Karpas-422 (cell line): ENCODE data around the gene BRI3. TPM values are rescaled to one million over a fixed set of nuclear protein-coding genes. Genes with fewer than 3 reads are reported as not detected.
"Not testable (repeated sequence)": the region's sequence is repeated elsewhere in the genome, so short reads cannot be mapped to it uniquely, and the experiment has no call there.

ENCODE experiments used
- DNase-seq: peaks from one replicate; pipeline ENCODE4 v3.0.0-alpha.2; 2015
- H2AFZ ChIP-seq: fragments of 200-600 bp; sonication (generic); 2 replicates; pipeline ENCODE4 v1.6.1; 2014; ENCODE audit warnings: antibody characterized with exemption, low read length, mixed read lengths
- H3K27ac ChIP-seq: fragments of 200-600 bp; sonication (generic); 2 replicates; pipeline ENCODE4 v1.5.1; 2014; ENCODE audit warnings: mild to moderate bottlenecking, low read length, moderate library complexity
- H3K27me3 ChIP-seq: fragments of 200-600 bp; sonication (generic); 2 replicates; pipeline ENCODE4 v1.6.1; 2014; ENCODE audit warnings: low read length, mixed read lengths
- H3K36me3 ChIP-seq: fragments of 200-600 bp; sonication (generic); 2 replicates; pipeline ENCODE4 v1.6.1; 2014; ENCODE audit warnings: low read length, mixed read lengths; ENCODE audit not compliant: insufficient read depth
- H3K4me1 ChIP-seq: fragments of 200-600 bp; sonication (generic); 2 replicates; pipeline ENCODE4 v1.6.1; 2014; ENCODE audit warnings: mild to moderate bottlenecking, low read length, mixed read lengths
- H3K4me2 ChIP-seq: fragments of 200-600 bp; sonication (generic); 2 replicates; pipeline ENCODE4 v1.6.1; 2014; ENCODE audit warnings: low read length, low read depth, mild to moderate bottlenecking; ENCODE audit not compliant: poor library complexity, severe bottlenecking
- H3K4me3 ChIP-seq: fragments of 200-600 bp; sonication (generic); 2 replicates; pipeline ENCODE4 v1.5.1; 2014; ENCODE audit warnings: mild to moderate bottlenecking, antibody characterized with exemption, low read length, mixed read lengths
- H3K79me2 ChIP-seq: fragments of 200-600 bp; sonication (generic); 2 replicates; pipeline ENCODE4 v1.6.1; 2014; ENCODE audit warnings: mild to moderate bottlenecking, low read length, mixed read lengths
- H3K9ac ChIP-seq: fragments of 200-600 bp; sonication (generic); 2 replicates; pipeline ENCODE4 v1.6.0; 2014; ENCODE audit warnings: low read length
- H3K9me2 ChIP-seq: fragments of 200-600 bp; sonication (generic), shearing (Covaris generic); replicated peaks from 2 replicates; pipeline ENCODE4 v1.6.0; 2014; ENCODE audit warnings: mild to moderate bottlenecking, low read length, moderate library complexity; ENCODE audit not compliant: insufficient read depth
- H3K9me3 ChIP-seq: fragments of 300-700, 200-600 bp; sonication (generic); 2 replicates; pipeline ENCODE4 v1.6.1; 2014; ENCODE audit warnings: low read length, mixed read lengths
- H4K20me1 ChIP-seq: fragments of 200-600 bp; sonication (generic); 2 replicates; pipeline ENCODE4 v1.6.1; 2014; ENCODE audit warnings: mild to moderate bottlenecking, antibody characterized with exemption, low read length, low read depth; ENCODE audit not compliant: insufficient read depth
- total RNA-seq: library from RNA; depleted of rRNA; stranded (reverse); fragments of >200 nt; shearing (Covaris generic); gene quantifications from 2 replicates; pipeline ENCODE4 v1.2.3, GENCODE V29; 2014; ENCODE audit warnings: low replicate concordance

Gene BRI3
- total RNA-seq, 1 experiment from 2014 or later, result 34.7 TPM

DNA sequence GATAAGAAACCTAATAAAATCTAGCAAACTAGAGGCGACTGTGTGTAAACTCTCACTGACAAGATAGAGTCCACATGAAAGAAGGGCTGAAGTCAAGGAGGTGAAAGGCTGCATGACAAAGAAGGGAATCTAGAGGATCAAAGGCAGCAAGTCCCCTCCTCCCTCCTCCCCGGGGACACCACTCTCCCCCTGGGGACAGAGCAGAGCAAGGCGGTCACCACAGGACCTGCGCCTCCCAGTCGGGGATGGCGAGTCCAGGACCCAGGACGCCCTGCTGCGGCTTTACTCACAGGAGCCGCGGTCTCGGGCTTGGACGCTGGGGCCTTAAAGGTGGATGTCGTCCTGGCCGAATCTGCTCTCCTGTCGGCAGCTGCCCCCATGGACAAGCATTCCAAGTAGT is 22.4 kb downstream of the BRI3 start:
- no peak overlapping the region for H2AFZ ChIP-seq
- no peaks in the 10 kb centered on the region for H3K36me3 ChIP-seq
- no peaks in the 10 kb centered on the region for H3K9me3 ChIP-seq
- H3K4me1 ChIP-seq, result no peaks in the 10 kb centered on the region
- DNase-seq, result no peak
- no peak overlapping the region for H3K4me3 ChIP-seq
- H3K79me2 ChIP-seq, result no peaks in the 10 kb centered on the region
- no peak overlapping the region for H3K9ac ChIP-seq
- H3K27ac ChIP-seq, result no peak overlapping the region
- no peaks in the 10 kb centered on the region for H3K27me3 ChIP-seq
- no peak overlapping the region for H3K4me2 ChIP-seq
- H3K9me2 ChIP-seq, result no peaks in the 10 kb centered on the region
- no peaks in the 10 kb centered on the region for H4K20me1 ChIP-seq

DNA sequence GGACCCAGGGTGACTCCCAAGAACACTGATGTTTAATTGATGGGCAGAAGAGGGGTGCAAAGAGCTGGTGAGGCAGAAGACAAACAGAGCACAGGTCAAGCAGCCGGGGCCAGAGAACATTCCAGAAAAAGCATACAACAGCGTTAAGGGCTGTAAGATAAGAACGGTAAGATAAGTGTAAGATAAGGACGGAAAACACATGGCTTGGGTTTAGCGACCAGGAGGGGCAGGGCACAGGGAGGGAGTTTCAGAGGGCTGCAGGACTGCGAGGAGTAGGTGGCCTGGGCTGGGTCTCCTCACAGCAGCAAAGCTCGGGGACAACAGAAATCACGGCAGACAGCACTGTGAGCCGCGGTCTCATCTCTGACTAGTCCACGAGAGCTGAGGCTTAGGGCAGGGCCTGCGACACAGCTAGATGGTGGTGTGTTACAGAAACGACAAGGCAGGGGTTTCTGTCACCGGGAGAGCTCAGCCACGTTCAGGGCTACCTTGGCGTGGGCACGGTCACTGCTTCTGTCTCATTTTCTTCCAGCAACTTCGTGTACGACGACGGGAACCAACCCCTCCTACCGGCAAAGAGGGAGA is 24.6 kb downstream of the BRI3 start:
- Histone ChIP-seq H4K20me1 (no peaks in the 10 kb centered on the region), H3K9me3 (no peaks in the 10 kb centered on the region), H3K4me1 (no peaks in the 10 kb centered on the region), H3K27ac (no peak overlapping the region), H3K9ac (no peak overlapping the region), H3K4me3 (no peak overlapping the region), H3K9me2 (no peaks in the 10 kb centered on the region), H3K36me3 (no peaks in the 10 kb centered on the region), H2AFZ (no peak overlapping the region), H3K27me3 (no peaks in the 10 kb centered on the region), H3K79me2 (no peaks in the 10 kb centered on the region), H3K4me2 (no peak overlapping the region)
- no peak for DNase-seq

DNA sequence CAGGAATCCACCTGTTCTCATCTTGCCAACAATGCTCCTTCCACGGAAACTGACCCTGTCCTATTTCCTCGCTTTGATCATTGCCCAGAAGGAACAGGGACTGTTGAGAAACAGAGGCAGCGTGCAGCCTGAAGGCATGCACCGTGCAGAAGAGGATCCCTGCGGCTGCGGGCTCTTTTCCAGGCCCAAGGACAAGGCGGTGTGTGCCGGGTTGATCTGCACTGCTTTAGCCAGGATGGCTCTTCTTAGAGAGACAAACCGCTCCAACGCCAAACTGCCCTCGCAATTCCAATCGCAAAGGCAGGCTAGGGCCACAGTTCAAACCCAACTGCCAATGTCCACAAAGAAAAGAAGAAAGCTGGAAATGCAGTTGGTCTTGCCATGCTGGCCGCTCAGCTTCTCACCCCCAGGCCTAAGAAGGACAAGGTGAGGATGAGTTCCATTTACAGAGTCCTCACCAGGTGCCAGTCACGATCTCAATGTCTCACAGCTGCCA is 26.5 kb downstream of the BRI3 start:
- Histone ChIP-seq H3K27me3 (no peaks in the 10 kb centered on the region), H2AFZ (no peak overlapping the region), H3K9me3 (no peaks in the 10 kb centered on the region), H3K4me1 (no peaks in the 10 kb centered on the region), H3K4me2 (no peak overlapping the region), H3K9ac (no peak overlapping the region), H3K9me2 (no peaks in the 10 kb centered on the region), H3K4me3 (no peak overlapping the region), H3K36me3 (no peaks in the 10 kb centered on the region), H3K27ac (no peak overlapping the region), H4K20me1 (no peaks in the 10 kb centered on the region), H3K79me2 (no peaks in the 10 kb centered on the region)
- no peak for DNase-seq

DNA sequence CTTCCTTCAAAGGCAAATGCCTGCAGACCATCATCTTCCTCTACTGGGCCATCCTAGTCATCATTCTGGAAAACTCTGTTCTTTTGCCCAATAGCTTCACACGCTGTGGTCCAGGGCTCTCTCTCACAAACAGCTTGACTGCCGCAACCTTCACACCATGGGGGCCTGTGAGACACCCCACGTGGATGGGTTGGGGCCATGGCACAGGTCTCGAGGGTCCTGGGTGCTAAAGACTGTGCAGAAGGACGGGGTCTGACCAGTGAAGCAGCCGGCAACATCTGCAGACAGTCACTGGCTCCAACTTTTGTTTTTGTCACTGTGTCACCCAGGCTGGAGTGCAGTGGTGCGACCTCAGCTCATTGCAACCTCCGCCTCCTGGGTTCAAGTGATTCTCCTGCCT is 28.1 kb downstream of the BRI3 start:
- Histone ChIP-seq H3K4me1 (peaks cover 7% of the 10 kb centered on the region), H3K9ac (no peak overlapping the region), H3K36me3 (no peaks in the 10 kb centered on the region), H3K4me2 (no peak overlapping the region), H3K9me3 (no peaks in the 10 kb centered on the region), H2AFZ (no peak overlapping the region), H3K4me3 (no peak overlapping the region), H3K9me2 (no peaks in the 10 kb centered on the region), H3K79me2 (no peaks in the 10 kb centered on the region), H4K20me1 (no peaks in the 10 kb centered on the region), H3K27ac (no peak overlapping the region), H3K27me3 (no peaks in the 10 kb centered on the region)
- no peak for DNase-seq

DNA sequence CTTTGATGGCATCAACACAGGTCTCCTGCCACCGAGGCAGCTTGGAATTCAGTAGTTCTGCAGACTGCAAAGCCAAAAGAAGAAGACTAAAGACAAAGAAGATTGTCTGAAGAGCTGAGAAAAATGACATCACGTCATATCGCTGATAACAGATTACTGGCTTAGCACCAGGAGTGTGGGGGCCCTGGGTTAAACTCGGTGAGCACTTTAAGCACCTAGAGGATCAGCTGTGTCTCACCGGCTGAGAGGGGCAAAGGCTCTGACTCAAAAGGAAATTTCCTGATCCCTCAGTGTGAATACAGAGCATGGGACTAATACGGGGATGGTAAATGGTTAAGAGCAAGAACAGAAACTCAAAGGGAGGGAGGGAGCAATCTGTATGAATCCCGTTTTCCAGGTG is 30.7 kb downstream of the BRI3 start:
- no peaks in the 10 kb centered on the region for H3K27me3 ChIP-seq
- H3K9ac ChIP-seq, result no peak overlapping the region
- no peaks in the 10 kb centered on the region for H4K20me1 ChIP-seq
- H3K9me2 ChIP-seq, result no peaks in the 10 kb centered on the region
- H3K79me2 ChIP-seq, result no peaks in the 10 kb centered on the region
- H3K4me2 ChIP-seq, result no peak overlapping the region
- no peaks in the 10 kb centered on the region for H3K9me3 ChIP-seq
- no peak overlapping the region for H3K4me3 ChIP-seq
- H3K36me3 ChIP-seq, result no peaks in the 10 kb centered on the region
- H3K4me1 ChIP-seq, result peaks cover 25% of the 10 kb centered on the region
- no peak overlapping the region for H2AFZ ChIP-seq
- no peak overlapping the region for H3K27ac ChIP-seq
- DNase-seq, result no peak

DNA sequence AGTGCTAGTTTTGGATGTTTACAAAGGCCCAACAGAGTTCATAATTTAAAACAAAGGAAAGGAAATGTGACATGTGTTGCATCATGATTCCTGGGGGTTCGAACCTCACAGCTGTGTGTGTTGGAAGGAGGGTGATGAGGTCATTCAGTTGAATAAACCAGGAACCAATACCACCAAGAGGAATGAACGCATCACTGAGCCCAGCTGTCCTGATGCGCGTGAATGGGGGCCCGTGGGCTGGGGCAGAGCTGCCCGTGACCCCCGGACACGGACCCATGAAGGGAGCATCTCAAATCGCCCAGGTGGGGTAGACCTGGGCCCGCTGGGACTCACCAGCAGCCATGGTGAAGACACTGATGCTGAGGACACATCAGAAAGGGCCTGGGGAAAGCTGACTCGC is 33.0 kb downstream of the BRI3 start:
- Histone ChIP-seq H3K9me3 (no peaks in the 10 kb centered on the region), H4K20me1 (no peaks in the 10 kb centered on the region), H3K79me2 (no peaks in the 10 kb centered on the region), H3K27ac (peak overlapping the region; percentile 98), H3K4me1 (peaks cover 31% of the 10 kb centered on the region), H3K9me2 (no peaks in the 10 kb centered on the region), H3K9ac (peak overlapping the region; percentile 56), H3K36me3 (no peaks in the 10 kb centered on the region), H3K4me3 (0 out of 2 replicates have a peak overlapping the region, but pooled peaks have one; percentile 26), H3K27me3 (no peaks in the 10 kb centered on the region), H2AFZ (no peak overlapping the region), H3K4me2 (peak overlapping the region; percentile 56)
- peak; percentile 79 for DNase-seq

DNA sequence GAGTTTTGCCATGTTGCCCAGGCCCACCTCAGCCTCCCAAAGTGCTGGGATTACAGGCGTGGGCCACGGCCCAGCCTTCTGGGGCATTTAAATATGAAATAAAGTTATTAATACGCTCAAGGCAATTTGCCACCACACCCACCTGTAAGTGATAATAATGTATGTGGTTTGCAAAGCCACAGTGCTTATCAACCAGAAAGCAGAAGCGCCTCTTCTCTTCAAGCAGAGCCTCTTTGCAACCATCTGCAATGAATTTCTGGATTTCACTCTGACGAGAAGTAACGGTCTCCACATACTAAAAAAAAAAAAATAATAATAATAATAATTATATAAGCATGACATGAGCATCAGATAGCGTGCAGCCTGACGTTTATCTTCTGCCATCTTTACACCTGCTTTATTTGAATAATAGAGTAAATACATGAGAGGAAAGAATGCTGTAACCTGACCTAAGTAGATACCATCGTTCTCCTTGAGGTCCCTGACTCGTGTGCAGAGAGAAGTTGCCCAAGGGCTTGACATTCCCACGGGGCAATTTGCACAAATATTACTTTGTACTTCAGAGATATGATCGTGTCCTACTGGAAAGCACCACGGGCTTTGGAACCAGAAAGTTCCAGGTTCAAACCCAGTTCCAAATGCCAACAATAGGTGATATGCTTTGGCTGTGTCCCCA is 34.0 kb downstream of the BRI3 start:
- H3K9me3 ChIP-seq, result no peaks in the 10 kb centered on the region
- no peaks in the 10 kb centered on the region for H4K20me1 ChIP-seq
- peak; percentile 86 for DNase-seq
- H3K27me3 ChIP-seq, result no peaks in the 10 kb centered on the region
- no peaks in the 10 kb centered on the region for H3K9me2 ChIP-seq
- peak overlapping the region; percentile 44; the same call in 1 of the 2 replicates for H3K4me3 ChIP-seq
- peak overlapping the region; percentile 56 for H3K4me2 ChIP-seq
- H3K79me2 ChIP-seq, result no peaks in the 10 kb centered on the region
- H3K4me1 ChIP-seq, result peaks cover 31% of the 10 kb centered on the region
- H3K36me3 ChIP-seq, result no peaks in the 10 kb centered on the region
- no peak overlapping the region for H2AFZ ChIP-seq
- peak overlapping the region; percentile 56; the same call in 1 of the 2 replicates for H3K9ac ChIP-seq
- peak overlapping the region; percentile 98 for H3K27ac ChIP-seq

DNA sequence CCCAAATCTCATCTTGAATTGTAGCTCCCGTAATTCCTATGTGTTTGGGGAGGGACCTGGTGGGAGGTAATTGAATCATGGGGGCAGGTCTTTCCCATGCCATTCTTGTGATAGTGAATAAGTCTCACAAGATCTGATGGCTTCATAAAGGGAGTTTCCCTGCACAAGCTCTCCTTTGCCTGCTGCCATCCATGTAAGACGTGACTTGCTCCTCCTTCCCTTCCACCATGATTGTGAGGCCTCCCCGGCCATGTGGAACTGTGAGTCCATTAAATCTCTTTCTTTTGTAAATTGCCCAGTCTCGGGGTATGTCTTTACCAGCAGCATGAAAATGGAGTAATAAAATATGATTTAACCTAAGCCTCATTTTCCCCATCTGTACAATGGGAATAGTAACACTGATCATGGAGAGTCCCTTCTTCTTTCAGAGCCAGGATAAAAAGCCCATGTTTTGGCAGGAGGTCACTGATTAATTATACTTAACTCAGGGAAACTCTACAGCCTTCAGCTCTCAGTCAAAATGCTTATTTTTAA is 34.6 kb downstream of the BRI3 start:
- H3K9ac ChIP-seq, H3K79me2 ChIP-seq, H4K20me1 ChIP-seq, H2AFZ ChIP-seq, H3K36me3 ChIP-seq, H3K27me3 ChIP-seq, H3K9me3 ChIP-seq, DNase-seq, H3K9me2 ChIP-seq: not testable (repeated sequence)
- H3K4me2 ChIP-seq, result peak overlapping the region; percentile 49
- peaks cover 31% of the 10 kb centered on the region for H3K4me1 ChIP-seq
- peak overlapping the region; percentile 44; the same call in 1 of the 2 replicates for H3K4me3 ChIP-seq
- H3K27ac ChIP-seq, result peak overlapping the region; percentile 98
